ENCODE results near the gene SLC9A8. TPM values are rescaled to one million over a fixed set of nuclear protein-coding genes. Genes with fewer than 3 reads are reported as not detected.
A peak's percentile ranks its signal among the peaks of the same experiment; 100 is the strongest.

SLC9A8 gene
- total RNA-seq, 1 experiment from 2014 or later = 21.4 TPM

DNA sequence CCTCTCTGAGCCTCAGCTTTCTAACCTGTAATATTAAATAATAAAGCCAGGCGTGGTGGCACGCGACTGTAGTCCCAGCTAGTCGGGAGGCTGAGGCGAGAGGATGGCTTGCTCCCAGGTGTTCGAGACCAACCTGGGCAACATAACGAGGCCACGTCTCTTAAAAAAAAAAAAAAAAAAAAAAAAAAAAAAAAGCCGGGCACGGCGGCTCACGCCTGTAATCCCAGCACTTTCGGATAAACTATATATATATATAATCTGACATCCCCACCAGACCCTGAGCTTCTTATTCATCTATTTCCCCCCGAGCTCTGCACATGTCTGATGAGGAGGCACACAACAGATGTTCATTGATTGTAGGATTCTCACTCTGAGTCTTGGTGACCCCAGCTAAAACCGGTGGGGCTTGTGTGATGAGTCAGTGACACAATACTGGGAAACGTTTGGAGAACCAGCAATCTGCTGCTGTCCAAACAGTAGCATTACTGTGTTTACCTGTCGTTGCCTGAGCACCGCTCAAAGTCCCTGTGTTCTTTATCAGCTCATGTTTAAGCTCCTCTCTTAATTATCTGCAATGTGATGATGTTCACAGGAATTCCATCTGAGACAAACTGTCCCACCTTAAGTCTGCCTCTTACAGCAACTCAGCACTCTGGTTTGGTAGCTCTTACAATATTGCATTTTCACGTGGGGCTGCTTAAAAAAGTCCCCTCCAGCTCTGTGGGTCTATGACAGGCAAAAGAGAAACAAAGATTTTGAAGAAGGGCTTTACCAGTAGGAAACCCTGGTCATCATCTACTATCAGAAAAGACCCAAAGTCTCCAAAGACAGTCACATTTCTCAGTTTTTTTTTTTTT lies 103.7 kb downstream of the SLC9A8 start:
- TSS peak; percentile 64 for BruUV-seq (replicated peaks)
- Histone ChIP-seq H3K9me2 (ENCODE audit: insufficient read depth) (no peaks in the 10 kb centered on the region), H3K4me1 (replicated peaks; ENCODE audit: insufficient read depth) (peaks cover 32% of the 10 kb centered on the region), H3K36me3 (ENCODE audit: low read depth) (no peaks in the 10 kb centered on the region), H3K4me3 (peak overlapping the region; percentile 90), H3K79me2 (ENCODE audit: low read depth) (peaks cover 40% of the 10 kb centered on the region), H3K4me2 (peak overlapping the region; percentile 86), H4K20me1 (ENCODE audit: insufficient read depth) (peaks cover 24% of the 10 kb centered on the region), H2AFZ (peak overlapping the region; percentile 95), H3K27me3 (ENCODE audit: insufficient read depth, low read depth) (no peaks in the 10 kb centered on the region), H3K9me3 (ENCODE audit: insufficient read depth, low read depth) (no peaks in the 10 kb centered on the region), H3K27ac (peak overlapping the region; percentile 96), H3F3A (ENCODE audit: insufficient read depth, low read depth) (peaks cover 31% of the 10 kb centered on the region)
- TF ChIP-seq EZH2 (IDR thresholded peaks at IDR 0.05; ENCODE audit: low read depth) = no peak
- TF ChIP-seq, protein P1, sequence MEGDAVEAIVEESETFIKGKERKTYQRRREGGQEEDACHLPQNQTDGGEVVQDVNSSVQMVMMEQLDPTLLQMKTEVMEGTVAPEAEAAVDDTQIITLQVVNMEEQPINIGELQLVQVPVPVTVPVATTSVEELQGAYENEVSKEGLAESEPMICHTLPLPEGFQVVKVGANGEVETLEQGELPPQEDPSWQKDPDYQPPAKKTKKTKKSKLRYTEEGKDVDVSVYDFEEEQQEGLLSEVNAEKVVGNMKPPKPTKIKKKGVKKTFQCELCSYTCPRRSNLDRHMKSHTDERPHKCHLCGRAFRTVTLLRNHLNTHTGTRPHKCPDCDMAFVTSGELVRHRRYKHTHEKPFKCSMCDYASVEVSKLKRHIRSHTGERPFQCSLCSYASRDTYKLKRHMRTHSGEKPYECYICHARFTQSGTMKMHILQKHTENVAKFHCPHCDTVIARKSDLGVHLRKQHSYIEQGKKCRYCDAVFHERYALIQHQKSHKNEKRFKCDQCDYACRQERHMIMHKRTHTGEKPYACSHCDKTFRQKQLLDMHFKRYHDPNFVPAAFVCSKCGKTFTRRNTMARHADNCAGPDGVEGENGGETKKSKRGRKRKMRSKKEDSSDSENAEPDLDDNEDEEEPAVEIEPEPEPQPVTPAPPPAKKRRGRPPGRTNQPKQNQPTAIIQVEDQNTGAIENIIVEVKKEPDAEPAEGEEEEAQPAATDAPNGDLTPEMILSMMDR (conservative IDR thresholded peaks at IDR 0.05) = no peak; the same call in 1 of the 2 replicates
- peak; percentile 76 to 97 for DNase-seq
- POLR2A ChIA-PET (ENCODE audit: unreplicated experiment) = interaction anchor here (0.5 to 0.8 kb wide), 11 partner anchors 21 to 635 kb away, joined by 3 to 21 read pairs (median 4); no protein-coding TSS in a partner anchor
- CTCF ChIA-PET = interaction anchor here (0.5 to 0.9 kb wide), 5 partner anchors 12 to 813 kb away, joined by 3 to 7 read pairs (median 3); no protein-coding TSS in a partner anchor
- intact Hi-C loops (cut with micrococcal nuclease; ENCODE audit: unreplicated experiment) = loop anchor here (1.0 to 5.0 kb wide), 2 partner anchors 12 to 251 kb away; no protein-coding TSS in a partner anchor

DNA sequence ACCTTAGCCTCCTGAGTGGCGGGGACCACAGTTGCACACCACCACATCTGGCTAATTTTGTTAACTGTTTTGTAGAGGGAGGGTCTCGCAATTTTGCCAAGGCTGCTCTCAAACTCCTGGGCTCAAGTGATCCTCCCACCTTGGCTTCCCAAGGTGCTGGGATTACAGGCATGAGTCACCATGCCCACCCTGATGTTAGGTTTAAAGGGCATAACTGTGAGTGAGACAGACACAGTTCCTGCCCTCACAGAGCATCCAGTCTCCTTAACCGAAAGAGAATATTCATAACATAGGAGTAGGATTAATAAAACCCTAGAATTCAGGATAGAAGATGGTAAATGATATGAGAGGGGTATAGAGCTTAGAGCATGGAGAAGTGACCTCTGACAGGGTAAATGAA lies 105.8 kb downstream of the SLC9A8 start:
- Histone ChIP-seq H3K4me1 (replicated peaks; ENCODE audit: insufficient read depth) (peaks cover 28% of the 10 kb centered on the region), H3K4me2 (no peak overlapping the region), H3F3A (ENCODE audit: insufficient read depth, low read depth) (peaks cover 37% of the 10 kb centered on the region), H3K79me2 (ENCODE audit: low read depth) (peaks cover 19% of the 10 kb centered on the region), H3K36me3 (ENCODE audit: low read depth) (no peaks in the 10 kb centered on the region), H3K9me3 (ENCODE audit: insufficient read depth, low read depth) (no peaks in the 10 kb centered on the region), H3K27me3 (ENCODE audit: insufficient read depth, low read depth) (no peaks in the 10 kb centered on the region), H3K4me3 (no peak overlapping the region), H4K20me1 (ENCODE audit: insufficient read depth) (0 out of 2 replicates have a peak, but pooled peaks cover 8% of the 10 kb centered on the region), H2AFZ (no peak overlapping the region), H3K9me2 (ENCODE audit: insufficient read depth) (no peaks in the 10 kb centered on the region), H3K27ac (no peak overlapping the region; the same call in 1 of the 2 replicates)
- intact Hi-C loops (cut with micrococcal nuclease; ENCODE audit: unreplicated experiment) = loop anchor here (5.0 kb wide), 1 partner anchor 249 kb away; no protein-coding TSS in a partner anchor
- CTCF ChIA-PET = no interaction called here
- DNase-seq = no peak
- POLR2A ChIA-PET (ENCODE audit: unreplicated experiment) = no interaction called here
- no TSS peak for BruUV-seq (replicated peaks)
- TF ChIP-seq, protein P1 (conservative IDR thresholded peaks at IDR 0.05) = no peak
- TF ChIP-seq EZH2 (IDR thresholded peaks at IDR 0.05; ENCODE audit: low read depth) = no peak

DNA sequence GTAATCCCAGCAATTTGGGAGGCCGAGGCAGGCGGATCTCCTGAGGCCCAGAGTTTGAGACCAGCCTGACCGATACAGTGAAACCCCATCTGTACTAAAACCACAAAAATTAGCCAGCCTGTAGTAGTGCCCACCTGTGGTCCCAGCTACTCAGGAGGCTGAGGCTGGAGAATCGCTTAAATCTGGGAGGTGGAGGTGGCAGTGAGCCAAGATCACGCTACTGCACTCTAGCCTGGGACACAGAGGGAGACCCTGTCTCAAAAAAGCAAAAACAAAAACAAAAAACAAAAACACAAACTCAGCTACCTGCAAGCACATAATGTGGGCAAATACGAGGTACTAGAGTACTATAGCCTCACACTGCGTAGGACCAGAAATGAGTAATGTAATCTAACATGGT lies 106.4 kb downstream of the SLC9A8 start:
- Histone ChIP-seq H3K4me1 (replicated peaks; ENCODE audit: insufficient read depth) (peaks cover 23% of the 10 kb centered on the region), H4K20me1 (ENCODE audit: insufficient read depth) (0 out of 2 replicates have a peak, but pooled peaks cover 2% of the 10 kb centered on the region), H3K27ac (no peak overlapping the region), H2AFZ (no peak overlapping the region), H3K27me3 (ENCODE audit: insufficient read depth, low read depth) (no peaks in the 10 kb centered on the region), H3K4me2 (no peak overlapping the region), H3F3A (ENCODE audit: insufficient read depth, low read depth) (peaks cover 39% of the 10 kb centered on the region), H3K9me2 (ENCODE audit: insufficient read depth) (no peaks in the 10 kb centered on the region), H3K79me2 (ENCODE audit: low read depth) (peaks cover 13% of the 10 kb centered on the region), H3K9me3 (ENCODE audit: insufficient read depth, low read depth) (no peaks in the 10 kb centered on the region), H3K36me3 (ENCODE audit: low read depth) (no peaks in the 10 kb centered on the region), H3K4me3 (no peak overlapping the region)
- ChIA-PET CTCF (no interaction called here), POLR2A (ENCODE audit: unreplicated experiment) (no interaction called here)
- DNase-seq = no peak
- TF ChIP-seq, protein P1 (conservative IDR thresholded peaks at IDR 0.05) = no peak
- TF ChIP-seq EZH2 (IDR thresholded peaks at IDR 0.05; ENCODE audit: low read depth) = no peak
- no TSS peak for BruUV-seq (replicated peaks)
- intact Hi-C loops (cut with micrococcal nuclease; ENCODE audit: unreplicated experiment) = loop anchor here (5.0 kb wide), 1 partner anchor 248 kb away; no protein-coding TSS in a partner anchor
